Stimulated activated CD8-positive, alpha-beta memory T cell treated with anti-CD3 and anti-CD28 coated beads, Interleukin-7, amount 100 ng/mL, for 4 hours (primary cell): ENCODE results near the gene SSH3.
"Not testable (repeated sequence)": the region's sequence is repeated elsewhere in the genome, so short reads cannot be mapped to it uniquely, and the experiment has no call there.

Experiments
- DNase-seq, 2 donors: peaks; one replicate each; pipeline ENCODE4 v3.0.0-alpha.2; 2020; ENCODE audit warnings: low read depth in 2 of 2

SSH3 gene

DNA sequence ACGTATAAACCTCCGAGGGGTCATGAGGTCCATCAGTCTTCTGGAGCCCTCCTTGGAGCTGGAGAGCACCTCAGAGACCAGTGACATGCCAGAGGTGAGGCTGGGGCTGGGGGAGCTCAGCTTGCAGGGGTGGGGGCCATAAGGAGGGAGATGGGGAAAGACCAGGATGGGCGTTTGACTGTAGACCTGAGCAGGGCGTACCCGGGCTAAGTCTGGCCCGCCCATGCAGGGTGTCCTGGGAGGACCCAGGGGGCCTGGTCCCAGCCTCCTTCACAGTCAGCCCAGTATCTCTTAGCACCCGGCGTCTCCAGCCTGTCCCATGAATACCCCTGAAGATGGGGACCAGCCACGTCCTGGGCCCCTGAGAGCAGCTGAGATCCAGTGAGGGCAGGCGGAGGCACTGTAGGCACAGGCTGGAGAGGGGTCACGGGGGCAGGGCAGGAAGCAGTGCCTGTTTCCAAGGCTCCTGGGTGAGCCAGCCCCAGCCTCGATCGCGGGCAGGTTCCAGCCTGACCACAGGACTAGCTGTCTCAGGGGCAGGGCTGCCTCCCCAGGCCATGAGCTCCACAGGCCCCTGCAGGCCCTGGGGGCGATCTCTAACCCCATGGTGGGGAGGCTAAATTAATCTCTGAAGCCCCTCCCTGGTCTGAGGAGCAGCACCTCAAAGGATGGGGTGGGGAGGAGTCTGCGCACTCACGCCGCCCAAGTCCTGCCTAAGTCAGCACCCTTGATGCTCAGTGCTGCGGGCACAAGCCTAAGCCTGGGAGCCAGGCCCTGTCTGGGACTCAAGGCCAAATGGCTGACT, 7.1 kb downstream of the SSH3 start:
- no peak for DNase-seq

DNA sequence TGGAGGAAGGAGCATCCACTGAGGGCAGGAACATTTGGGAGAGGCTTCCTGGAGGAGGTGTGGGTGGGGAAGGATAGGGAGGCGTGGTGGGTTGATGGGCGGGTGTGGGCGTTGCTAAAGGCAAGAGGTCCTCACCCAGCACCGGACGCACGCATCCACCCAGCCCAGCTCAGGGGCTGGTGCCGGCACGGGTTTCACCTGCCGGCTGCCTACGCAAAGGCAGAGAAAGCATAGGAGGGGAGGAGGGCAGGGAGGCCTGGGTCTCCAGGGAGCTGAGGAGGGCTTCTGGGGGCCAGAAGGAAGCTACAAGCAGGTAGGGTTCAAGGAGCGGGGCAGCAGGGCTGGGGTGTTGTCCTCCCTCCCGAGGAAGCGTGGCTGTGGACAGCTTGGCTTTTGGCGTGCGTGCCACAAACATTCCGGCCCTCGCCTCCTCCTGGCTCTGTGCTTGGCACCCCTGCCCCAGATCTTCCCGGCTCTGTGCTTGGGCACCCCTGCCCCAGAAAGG, 7.8 kb downstream of the SSH3 start:
- DNase-seq, result no peak

DNA sequence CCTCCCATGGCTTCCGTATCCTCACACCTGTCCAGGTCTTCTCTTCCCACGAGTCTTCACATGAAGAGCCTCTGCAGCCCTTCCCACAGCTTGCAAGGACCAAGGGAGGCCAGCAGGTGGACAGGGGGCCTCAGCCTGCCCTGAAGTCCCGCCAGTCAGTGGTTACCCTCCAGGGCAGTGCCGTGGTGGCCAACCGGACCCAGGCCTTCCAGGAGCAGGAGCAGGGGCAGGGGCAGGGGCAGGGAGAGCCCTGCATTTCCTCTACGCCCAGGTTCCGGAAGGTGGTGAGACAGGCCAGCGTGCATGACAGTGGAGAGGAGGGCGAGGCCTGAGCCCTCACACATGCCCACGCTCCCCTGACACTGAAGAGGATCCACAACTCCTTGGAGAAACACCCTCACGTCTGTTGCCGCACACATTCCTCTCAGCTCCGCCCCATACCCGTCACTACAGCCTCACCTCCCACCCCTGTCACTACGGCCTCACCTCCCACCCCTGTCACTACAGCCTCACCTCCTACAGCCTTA, 8.3 kb downstream of the SSH3 start:
- DNase-seq, result no peak

DNA sequence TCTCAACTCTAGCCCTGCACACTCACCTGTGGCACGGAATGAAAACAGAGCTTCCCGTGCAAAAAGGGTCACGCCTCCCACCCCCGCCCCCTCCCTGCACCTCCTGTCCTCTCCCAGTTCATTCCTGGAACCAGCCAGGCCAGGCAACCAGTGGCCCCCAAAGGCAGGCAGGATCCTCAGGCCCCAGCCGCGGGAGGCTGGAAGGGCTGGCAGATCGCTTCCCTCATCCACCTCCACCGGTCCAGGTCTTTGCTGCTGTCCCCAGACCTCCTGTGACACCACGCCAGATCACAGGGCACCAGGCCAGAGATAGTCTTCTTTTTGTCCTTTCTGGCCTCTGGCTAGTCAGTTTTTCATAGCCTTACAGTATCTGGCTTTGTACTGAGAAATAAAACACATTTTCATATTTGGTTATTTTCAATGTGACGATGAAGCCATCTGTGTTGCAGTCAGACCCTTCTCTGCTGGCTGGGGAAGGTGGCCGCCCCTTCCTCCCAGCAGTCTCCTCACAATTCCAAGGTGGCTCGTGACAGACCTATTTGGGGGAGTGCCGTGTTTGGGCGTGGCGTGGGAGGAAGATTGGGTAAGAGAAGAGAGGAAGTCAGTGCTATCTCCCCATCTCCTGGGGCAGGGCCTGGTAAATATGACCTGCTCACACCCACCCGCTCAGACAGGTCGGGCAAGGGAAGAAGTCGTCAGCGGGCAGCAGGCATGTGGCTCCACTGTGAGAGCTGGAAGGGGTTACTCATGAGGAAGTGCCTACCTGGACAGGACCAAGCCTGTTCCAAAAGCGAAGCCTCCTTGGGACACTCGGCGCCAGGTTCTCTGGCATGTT, 9.1 kb downstream of the SSH3 start:
- peak; percentile 40 to 51 for DNase-seq

DNA sequence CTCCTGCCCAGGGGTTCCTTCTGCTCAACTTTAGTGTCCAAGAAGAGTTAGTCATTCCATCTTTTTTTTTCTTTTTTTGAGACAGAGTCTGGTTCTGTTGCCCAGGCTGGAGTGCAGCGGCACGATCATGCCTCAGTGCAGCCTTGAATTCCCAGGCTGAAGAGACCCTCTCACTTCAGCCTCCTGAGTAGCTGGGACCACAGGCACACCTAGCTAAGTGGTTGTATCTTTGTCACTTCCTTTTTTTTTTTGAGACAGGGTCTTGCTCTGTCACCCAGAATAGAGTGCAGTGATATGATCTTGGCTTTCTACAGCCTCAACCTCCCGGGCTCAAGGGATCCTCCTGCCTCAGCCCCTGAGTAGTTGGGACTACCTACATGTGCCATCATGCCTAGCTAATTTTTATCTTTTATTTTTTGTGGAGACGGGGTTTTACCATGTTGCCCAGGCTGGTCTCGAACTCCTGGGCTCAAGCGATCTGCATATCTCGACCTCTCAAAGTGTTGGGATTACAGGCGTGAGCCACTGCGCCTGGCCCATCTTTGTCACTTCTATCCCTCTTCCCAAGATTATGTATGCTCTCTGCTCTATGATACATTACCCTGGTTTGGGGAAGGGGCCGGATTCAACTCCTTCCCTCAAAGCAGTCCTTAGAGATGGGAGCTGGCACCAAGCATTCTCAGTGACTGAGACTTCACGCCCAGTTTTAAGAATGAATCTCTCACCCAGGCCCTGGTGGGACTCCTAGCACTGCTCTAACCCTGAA, 10.0 kb downstream of the SSH3 start:
- DNase-seq, result no peak

DNA sequence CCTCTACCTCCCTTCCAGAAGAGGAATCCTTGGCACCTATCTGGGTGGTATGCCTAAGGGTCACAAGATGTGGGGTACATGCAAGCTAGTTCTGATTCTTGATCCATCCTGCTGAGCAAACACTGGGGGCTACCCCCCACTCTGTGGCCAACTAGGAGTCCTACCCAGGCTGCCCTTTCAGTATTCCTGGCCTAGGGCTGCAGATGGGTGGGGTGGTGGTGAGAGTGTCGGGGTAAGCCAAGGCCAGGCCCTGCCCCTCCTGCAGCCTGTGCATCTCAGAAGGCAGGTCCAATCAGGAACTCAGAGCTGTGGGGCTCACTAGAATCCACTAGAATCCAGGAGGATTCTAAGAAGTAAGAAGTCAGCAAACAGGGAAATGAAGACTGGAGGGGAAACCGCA, 10.9 kb downstream of the SSH3 start:
- no peak for DNase-seq

DNA sequence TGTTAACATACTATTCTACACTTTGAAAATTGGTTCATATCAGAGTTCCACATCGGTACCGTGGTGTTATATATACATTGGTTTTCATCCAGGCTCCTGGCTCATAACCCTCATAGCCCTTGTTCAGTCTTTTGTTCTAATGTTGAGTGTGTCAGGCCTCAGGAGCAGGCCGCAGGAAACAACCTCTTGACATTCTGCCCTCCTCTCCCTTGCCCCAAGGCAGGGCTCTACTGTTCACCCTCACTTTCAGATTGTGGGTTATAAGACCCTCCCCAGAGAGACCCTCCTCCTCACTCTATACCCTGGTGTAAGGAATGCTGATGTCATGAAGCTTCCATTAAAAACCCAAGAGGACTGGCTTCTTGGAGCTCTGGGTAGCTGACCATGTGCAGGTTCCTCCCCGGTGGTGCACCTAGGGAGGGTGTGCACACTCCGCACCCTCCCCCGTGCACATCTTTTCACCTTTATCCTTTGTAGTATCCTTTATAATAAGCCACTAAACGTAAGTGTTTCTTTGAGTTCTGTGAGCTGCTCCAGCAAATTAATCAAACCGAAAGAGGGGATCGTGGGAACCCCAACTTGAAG, 12.1 kb downstream of the SSH3 start:
- no peak for DNase-seq

DNA sequence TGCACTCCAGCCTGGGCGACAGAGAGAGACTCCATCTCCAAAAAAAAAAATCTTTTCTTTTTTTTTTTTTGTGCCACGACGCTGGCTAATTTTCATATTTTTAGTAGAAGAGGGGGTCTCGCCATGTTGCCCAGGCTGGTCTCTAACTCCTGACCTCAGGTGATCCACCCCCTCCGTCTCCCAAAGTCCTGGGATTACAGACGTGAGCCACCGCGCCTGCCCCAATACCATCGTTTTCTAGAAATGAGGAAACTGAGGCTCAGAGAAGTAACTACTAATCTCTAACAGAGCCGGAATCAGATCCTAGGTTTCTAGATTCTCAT, 13.5 kb downstream of the SSH3 start:
- DNase-seq, result no peak

DNA sequence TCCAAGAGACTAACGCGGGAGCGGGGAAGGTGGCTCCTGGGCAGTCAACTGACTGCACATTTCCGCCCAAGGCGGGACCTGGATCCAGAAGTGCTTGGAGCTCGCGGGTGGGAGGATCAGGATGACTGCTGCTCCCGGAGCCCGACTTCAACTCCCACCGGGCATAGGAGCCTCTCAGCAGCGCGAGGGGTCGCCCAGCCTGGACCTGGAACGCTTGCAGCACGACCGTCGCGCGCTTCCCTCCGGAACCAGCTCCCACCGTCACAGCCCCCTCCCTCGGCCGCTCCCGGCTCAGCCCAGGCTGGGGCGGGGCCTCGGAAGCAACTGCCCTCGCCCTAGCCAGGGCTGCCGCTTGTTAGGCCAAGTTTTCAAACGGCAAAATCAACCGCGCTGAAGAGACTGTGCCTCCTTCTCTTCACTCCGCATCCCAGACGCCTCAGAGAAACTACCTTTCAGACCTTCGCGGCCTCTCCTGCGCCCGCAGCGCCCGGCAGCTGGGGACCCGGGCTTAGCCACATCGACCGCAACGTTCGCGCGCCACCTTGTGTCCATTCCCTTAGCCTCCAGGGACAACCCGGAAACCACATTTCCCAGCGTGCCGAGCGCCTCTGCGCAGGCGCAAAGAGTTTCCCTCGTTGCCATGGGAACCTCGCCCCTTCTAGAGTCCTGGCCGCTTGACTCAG, 14.0 kb downstream of the SSH3 start:
- peak; percentile 95 to 98 for DNase-seq

DNA sequence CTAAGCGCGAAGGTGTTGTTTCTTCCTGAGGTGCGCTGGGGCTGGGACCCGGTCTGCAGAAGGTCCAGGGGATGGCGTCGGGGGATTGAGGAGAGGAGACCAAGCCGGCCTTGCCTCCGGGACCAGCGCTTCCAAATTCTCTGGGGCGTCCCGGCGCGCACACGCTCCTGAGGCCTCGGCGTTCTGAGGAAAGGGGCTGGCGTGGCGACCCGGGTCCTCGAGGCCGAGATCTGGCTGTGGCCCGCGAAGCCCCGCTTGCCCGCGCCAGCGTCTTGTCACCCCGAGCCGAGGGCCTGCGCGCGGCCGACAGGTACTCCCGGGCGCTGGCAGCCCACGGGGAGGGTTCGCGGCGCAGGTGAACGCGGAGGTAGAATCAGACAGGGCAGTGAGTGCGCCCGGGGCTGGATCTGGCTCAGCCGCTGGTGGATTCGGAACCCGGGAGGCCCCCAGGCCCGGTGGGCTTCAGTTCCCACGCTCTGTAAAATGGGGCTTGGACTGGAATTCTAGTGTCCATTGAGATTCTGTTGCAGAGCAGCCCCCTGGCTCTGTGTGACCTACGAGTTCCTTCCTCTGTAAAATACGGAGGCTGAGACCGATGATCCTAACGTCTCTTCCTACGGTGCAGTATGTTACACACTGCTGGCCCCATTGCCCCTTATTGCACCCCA, 14.7 kb downstream of the SSH3 start:
- DNase-seq, result peak in 1 of 2 donors; percentile 19

DNA sequence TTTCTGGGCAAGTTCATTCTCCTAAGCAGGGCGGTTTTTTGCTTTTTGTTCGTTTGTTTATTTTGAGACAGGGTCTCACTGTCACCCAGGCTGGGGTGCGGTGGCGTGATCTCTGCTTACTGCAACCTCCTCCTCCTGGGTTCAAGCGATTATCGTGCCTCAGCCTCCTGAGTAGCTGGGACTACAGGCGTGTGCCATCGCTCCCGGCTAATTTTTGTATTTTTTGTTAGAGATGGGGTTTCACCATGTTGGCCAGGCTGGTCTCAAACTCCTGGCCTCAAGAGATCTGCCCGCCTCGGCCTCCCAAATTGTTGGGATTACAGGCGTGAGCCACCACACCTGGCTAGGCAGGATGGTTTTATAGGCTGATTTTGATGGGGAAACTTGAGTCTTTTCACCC, 15.5 kb downstream of the SSH3 start:
- not testable (repeated sequence) for DNase-seq

DNA sequence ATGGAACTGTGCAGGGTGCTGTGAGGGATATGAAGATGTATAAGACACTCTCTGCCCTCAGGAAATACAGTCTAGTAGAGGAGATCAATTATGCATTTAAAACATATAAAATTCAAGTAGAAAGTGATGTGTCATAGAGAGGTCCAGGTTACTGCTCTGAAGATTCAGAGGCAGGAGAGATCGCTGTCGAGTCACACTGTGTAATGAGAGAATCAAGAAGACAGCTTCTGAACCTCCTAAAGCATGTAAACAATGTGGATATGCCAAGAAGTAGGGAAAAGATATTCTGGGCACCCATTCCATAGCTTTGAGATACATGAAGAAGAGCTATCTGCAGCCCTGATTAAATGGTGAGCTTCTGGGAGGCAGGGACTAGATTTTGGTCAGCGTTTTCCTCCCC, 16.7 kb downstream of the SSH3 start:
- no peak for DNase-seq

DNA sequence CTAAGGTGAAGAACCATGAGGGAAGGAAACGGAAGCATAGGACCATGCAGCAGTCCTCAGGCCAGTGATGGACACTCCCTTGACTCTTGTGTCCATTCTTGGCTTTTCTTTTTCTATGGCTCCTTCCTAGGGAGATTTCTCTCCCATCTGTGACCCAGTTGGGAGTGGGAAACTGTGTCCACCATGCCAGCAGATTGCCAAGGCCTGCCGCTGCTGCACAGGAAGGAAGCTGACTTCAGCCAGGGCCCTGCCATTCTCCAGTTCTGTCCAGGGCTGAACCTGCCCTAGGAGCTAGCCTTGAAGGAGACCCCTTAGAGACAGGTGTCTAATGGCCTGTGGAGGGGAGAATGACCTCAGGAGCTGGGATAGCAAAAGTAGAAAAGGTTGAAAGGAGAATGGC, 17.4 kb downstream of the SSH3 start:
- no peak for DNase-seq

DNA sequence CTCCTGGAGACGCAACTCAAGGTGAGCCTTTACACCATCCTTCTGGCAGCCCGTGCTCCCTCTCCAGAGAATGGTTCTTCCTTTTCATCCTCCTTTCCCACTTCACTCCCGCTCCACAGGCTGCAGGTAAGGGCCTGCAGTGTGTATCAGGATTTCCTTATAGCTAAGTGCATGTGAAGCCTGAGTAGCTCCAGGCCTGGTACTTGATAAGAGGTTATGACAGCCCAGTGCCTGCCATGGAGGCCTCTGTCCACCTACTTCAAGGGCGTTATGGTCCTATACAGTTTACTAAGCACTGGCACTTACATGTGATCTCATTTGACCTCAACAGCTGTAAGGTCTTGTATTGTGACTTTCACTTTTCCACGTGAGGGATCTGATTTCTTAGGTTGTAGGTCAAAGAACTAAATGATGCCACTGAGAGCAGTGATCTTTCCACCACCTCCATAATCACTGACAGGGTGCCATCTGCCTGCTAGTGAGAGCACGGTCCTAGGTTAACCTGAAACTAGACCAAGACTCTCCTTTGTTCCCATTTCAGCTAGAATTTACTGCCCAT, 18.1 kb downstream of the SSH3 start:
- DNase-seq, result no peak

DNA sequence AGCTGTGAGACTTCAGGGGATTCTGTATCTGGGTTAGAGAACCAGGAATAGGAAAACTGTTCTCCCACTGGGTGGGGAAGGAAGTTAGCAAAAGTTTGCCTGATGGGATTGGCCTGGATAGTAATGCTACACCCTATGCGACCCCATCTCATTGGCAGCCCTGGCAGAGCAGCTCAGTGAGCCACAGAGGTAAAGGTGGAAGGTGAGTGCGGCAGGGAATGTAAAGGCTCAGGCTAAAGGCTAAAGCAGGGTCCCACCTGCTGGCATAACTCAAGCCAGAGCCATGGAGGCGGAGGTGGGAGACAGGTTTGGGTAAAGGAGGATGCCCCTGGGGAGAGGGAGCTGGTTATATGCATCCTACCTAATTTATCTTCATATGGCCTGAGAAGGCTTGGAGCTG, 18.7 kb downstream of the SSH3 start:
- DNase-seq, result no peak

DNA sequence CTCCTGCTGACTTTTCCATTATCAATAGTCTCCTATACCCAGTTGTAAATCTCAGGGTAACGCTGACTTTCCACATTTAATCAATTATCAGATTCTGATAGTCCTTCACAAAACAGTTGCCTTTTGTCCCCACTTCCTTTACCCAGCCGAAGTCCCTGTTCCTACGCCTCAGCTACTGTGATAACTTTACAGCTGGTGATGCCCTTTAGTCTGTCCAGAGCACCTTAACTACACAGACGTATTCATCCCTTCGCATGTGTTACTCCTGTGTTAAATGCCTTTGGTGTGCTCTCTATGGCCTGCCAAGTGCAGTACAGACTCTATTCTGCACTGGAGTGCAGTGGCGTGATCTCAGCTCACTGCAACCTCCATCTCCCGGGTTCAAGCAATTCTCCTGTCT, 20.2 kb downstream of the SSH3 start:
- no peak for DNase-seq

DNA sequence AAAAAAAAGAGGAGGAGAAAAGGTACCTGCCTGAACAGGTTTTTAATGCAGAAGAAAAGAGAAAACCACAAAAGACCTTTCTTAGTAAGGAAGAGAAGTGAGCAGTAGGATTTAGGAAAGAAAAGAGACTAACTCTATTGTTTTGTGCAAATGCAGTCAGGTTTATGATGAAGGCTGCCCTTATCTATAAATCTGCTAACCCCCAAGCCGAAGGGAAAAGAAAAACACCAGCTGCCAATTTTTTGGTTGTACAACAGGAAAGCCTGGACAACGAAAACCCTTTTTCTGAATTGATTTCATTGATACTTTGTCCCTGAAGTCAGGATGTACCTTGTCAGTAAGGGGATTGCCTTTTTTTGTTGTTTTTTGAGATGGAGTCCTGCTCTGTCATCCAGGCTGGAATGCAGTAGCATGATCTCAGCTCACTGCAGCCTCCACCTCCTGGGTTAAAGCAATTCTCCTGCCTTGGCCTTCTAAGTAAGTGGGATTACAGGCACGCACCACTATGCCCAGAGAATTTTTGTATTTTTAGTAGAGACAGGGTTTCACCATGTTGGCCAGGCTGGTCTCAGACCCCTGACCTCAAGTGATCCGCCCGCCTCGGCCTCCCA, 28.9 kb downstream of the SSH3 start:
- no peak for DNase-seq

DNA sequence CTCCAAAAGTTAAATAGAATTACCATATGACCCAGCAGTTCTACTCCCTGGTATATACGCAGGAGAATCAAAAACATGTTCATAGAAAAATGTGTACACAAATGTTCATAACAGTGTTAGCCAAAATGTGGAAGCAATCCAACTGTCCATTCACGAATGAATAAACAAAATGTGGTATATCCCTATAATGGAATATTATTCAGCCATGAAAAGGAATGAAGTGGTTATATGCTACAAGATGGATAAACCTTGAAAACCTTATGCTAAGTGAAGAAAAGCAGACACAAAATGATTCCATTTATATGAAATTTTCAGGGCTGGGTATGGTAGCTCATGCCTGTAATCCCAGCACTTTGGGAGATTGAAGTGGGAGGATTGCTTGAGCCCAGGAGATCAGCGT, 33.9 kb downstream of the SSH3 start:
- DNase-seq, result no peak

DNA sequence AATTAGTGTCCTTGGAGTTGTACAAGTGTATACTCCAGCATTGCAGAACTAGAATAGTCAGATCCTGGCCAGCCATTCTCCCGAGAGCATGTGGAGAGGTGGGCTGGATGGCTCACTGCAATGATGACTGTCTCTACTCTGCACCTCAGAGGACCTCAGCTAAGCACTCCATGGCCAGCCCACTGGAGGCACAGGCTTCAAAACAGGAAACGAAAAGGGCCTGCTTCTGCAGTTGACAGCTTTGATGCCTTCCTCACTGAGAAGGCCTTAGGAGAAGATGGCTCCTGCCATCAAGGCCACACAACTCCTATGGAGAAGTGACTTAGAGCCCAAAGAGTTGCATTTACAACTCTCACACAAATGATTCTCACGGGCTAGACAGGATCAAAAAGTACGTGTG, 40.9 kb downstream of the SSH3 start:
- no peak for DNase-seq
